K562 (cell line): ENCODE results near the gene EPB41L4B. TPM values are rescaled to one million over a fixed set of nuclear protein-coding genes. Genes with fewer than 3 reads are reported as not detected.

Source experiments
- ATAC-seq: fragments of 200-7000 bp; cut with Tn5 transposase; 3 replicates; pipeline ENCODE4 v1.9.1; 2020; ENCODE audit warnings: moderate library complexity
- BruUV-seq: library from RNA; stranded (reverse); fragments of 400-500 nt; replicated peaks from 2 replicates; lab custom pipeline; 2021; lab: Mats Ljungman, UMichigan
- CTCF ChIA-PET: fragments of 300-600 bp; formaldehyde crosslinking; extraction: SDS; loops from one replicate; lab custom pipeline; 2021; ENCODE audit warnings: low intra/inter-chr PET ratio; lab: Yijun Ruan, JAX
- POLR2A ChIA-PET: fragments of 300-600, 350-650 bp; sonication (Branson Sonifier 250); formaldehyde crosslinking; extraction: SDS; loops from one replicate; lab custom pipeline; 2021; ENCODE audit warnings: antibody characterized with exemption, inconsistent platforms; lab: Yijun Ruan, JAX
- DNase-seq, 4 experiments: peaks; one replicate each; pipeline versions ENCODE4 v3.0.0 to v3.0.0-alpha.2; 2011 to 2018; ENCODE audit warnings: low spot score in 3 of 4, mixed read lengths in 3 of 4; ENCODE audit errors: extremely low read depth in 1 of 4
- FAIRE-seq: peaks from 2 replicates; lab custom pipeline; 2011; peaks lifted over from hg19 to GRCh38; lab: Jason Lieb, UNC
- H2AFZ ChIP-seq: 2 replicates; pipeline ENCODE4 v1.6.0; 2011; ENCODE audit warnings: low read depth, low read length, control low read depth, inconsistent platforms
- H3K27ac ChIP-seq: fragments of 200-600 bp; 3 replicates; pipeline ENCODE4 v1.8.0; 2011; ENCODE audit warnings: low read depth, mild to moderate bottlenecking, control low read depth, inconsistent platforms, low read length, moderate library complexity, mixed read lengths; ENCODE audit errors: extremely low read depth
- H3K27me3 ChIP-seq, 2 experiments: fragments of 300-600 bp in 1 of 2; 2 replicates in 1 of 2; 3 replicates in 1 of 2; pipeline versions ENCODE4 v1.6.0 to v1.8.0; 2011; ENCODE audit warnings: inconsistent platforms in 2 of 2, low read length in 2 of 2, mild to moderate bottlenecking in 1 of 2, mixed read lengths in 1 of 2, moderate library complexity in 1 of 2; ENCODE audit not compliant: control insufficient read depth in 2 of 2, insufficient read depth in 2 of 2
- H3K36me3 ChIP-seq: fragments of 300-600 bp; 3 replicates; pipeline ENCODE4 v1.8.0; 2011; ENCODE audit warnings: mild to moderate bottlenecking, low read length, inconsistent platforms; ENCODE audit not compliant: control insufficient read depth, insufficient read depth
- H3K4me1 ChIP-seq, 2 experiments: fragments of 200-600 bp in 1 of 2; replicated peaks in 1 of 2; 2 replicates in 1 of 2; 3 replicates in 1 of 2; pipeline versions ENCODE4 v1.5.1 to v1.8.0; 2011; ENCODE audit warnings: inconsistent platforms in 2 of 2, low read length in 2 of 2, mild to moderate bottlenecking in 1 of 2, mixed read lengths in 1 of 2, moderate library complexity in 1 of 2; ENCODE audit not compliant: control insufficient read depth in 2 of 2, insufficient read depth in 2 of 2
- H3K4me2 ChIP-seq: 2 replicates; pipeline ENCODE4 v1.6.1; 2011; ENCODE audit warnings: low read length, control low read depth, inconsistent platforms, mixed read lengths; ENCODE audit not compliant: insufficient read depth
- H3K4me3 ChIP-seq: fragments of 200-600 bp; sonication (generic), shearing (Covaris generic); 2 replicates; pipeline ENCODE4 v1.5.1; 2016; ENCODE audit warnings: control low read depth, inconsistent platforms
- H3K79me2 ChIP-seq: fragments of 200-600 bp; 3 replicates; pipeline ENCODE4 v1.8.0; 2011; ENCODE audit warnings: low read length, inconsistent platforms; ENCODE audit not compliant: control insufficient read depth, insufficient read depth
- H3K9ac ChIP-seq, 2 experiments: 2 replicates each; pipeline versions ENCODE4 v1.6.0 to v1.6.1; 2011; ENCODE audit warnings: low read depth in 2 of 2, low read length in 2 of 2, control low read depth in 1 of 2, inconsistent platforms in 1 of 2, mild to moderate bottlenecking in 1 of 2, mixed read lengths in 1 of 2; ENCODE audit not compliant: insufficient read depth in 1 of 2
- H3K9me1 ChIP-seq: one replicate; pipeline ENCODE4 v1.6.0; 2011; ENCODE audit warnings: inconsistent platforms, mild to moderate bottlenecking, low read length, moderate library complexity; ENCODE audit not compliant: control insufficient read depth, insufficient read depth
- H3K9me3 ChIP-seq: replicated peaks from 2 replicates; pipeline ENCODE4 v1.5.1; 2011; ENCODE audit warnings: low read depth, low read length, inconsistent platforms; ENCODE audit not compliant: control insufficient read depth, insufficient read depth
- H4K20me1 ChIP-seq: replicated peaks from 2 replicates; pipeline ENCODE4 v1.6.1; 2011; ENCODE audit warnings: low read length, inconsistent platforms, mixed read lengths; ENCODE audit not compliant: control insufficient read depth, insufficient read depth
- CBFA2T2 ChIP-seq: fragments of 450-650 bp; conservative IDR thresholded peaks from 2 replicates; pipeline ENCODE4 v1.6.1; 2017; ENCODE audit warnings: mild to moderate bottlenecking
- MAFK ChIP-seq: IDR thresholded peaks from 2 replicates; pipeline ENCODE4 v1.6.1; 2011; ENCODE audit warnings: low read length, improper control_type of control experiment
- NCOA1 ChIP-seq: fragments of 450-650 bp; IDR thresholded peaks from 2 replicates; pipeline ENCODE4 v1.6.1; 2016; ENCODE audit warnings: low read depth
- RBBP5 ChIP-seq: fragments of 200-600 bp; sonication (generic); IDR thresholded peaks from 2 replicates; pipeline ENCODE4 v1.6.1; 2012; ENCODE audit warnings: borderline replicate concordance, mild to moderate bottlenecking, low read length, control low read depth, inconsistent platforms; ENCODE audit not compliant: insufficient read depth, poor library complexity, severe bottlenecking
- SRSF9 ChIP-seq: fragments of 200-400 bp; formaldehyde crosslinking; IDR thresholded peaks from 2 replicates; pipeline ENCODE4 v1.6.1; 2017; ENCODE audit warnings: low read depth, low read length, borderline replicate concordance
- STAG1 ChIP-seq: sonication (generic); formaldehyde crosslinking; IDR thresholded peaks from 2 replicates; pipeline ENCODE4 v1.5.0; 2020; ENCODE audit warnings: missing genetic modification reagents, borderline replicate concordance
- U2AF1 ChIP-seq: fragments of 200-400 bp; formaldehyde crosslinking; optimal IDR thresholded peaks from 2 replicates; pipeline ENCODE3; 2017; ENCODE audit warnings: mild to moderate bottlenecking, low read depth, low read length, moderate library complexity
- ZNF41 ChIP-seq: fragments of 250-450 bp; sonication (Bioruptor Pico); conservative IDR thresholded peaks from 2 replicates; pipeline ENCODE4 v1.4.0; 2020; ENCODE audit warnings: mild to moderate bottlenecking
- WGBS: fragments of 100-300 bp; shearing (Covaris generic); methylation state at CpG from one replicate; pipeline ENCODE4 v1.1.6; 2016; ENCODE audit warnings: low coverage, mixed read lengths; ENCODE audit not compliant: insufficient coverage; ENCODE audit errors: missing lambda C conversion rate; 5-methylcytosine and 5-hydroxymethylcytosine counted together
- in situ Hi-C: fragments of 300-500 bp; cut with MboI; formaldehyde crosslinking; loops from 4 replicates; pipeline ENCODE4 v1.15.0; 2018; ENCODE audit warnings: inconsistent platforms, mixed read lengths
- intact Hi-C: fragments of 100-400 bp; cut with micrococcal nuclease; formaldehyde crosslinking; loops from 2 replicates; pipeline ENCODE4 v1.14.2; 2022
- polyA plus RNA-seq, 8 experiments: library from polyadenylated mRNA; depleted of rRNA in 4 of 8; stranded (reverse) in 5 of 8; unstranded in 3 of 8; fragments of >200 nt; fragmentation: Nextera tagmentation in 2 of 8; fragmentation: Illumina TruSeq in 1 of 8; extraction: Ambion mirVana in 2 of 8; extraction: Trizol in 1 of 8; gene quantifications; 2 replicates each; pipeline versions ENCODE4 v1.2.1 to v1.2.3, GENCODE V29; 2011 to 2014; ENCODE audit warnings: inconsistent platforms in 1 of 8, missing spikeins in 1 of 8
- total RNA-seq, 7 experiments: library from RNA; depleted of rRNA in 6 of 7; stranded (reverse); fragments of >200 nt in 6 of 7; fragmentation: Illumina TruSeq in 2 of 7; extraction: Trizol in 2 of 7; gene quantifications; 2 replicates each; pipeline versions ENCODE4 v1.2.1 to v1.2.3, GENCODE V29; 2011 to 2021; ENCODE audit warnings: low replicate concordance in 1 of 7
- TF ChIP-seq, protein P1 (sequence below): fragments of 150-350 bp; IDR thresholded peaks from 2 replicates; pipeline ENCODE4 v1.6.1; 2014; ENCODE audit warnings: low read depth, mild to moderate bottlenecking, low read length, borderline replicate concordance
- TF ChIP-seq, protein P2 (sequence below): sonication (generic); formaldehyde crosslinking; IDR thresholded peaks from 2 replicates; pipeline ENCODE4 v1.8.0; 2023; ENCODE audit warnings: mild to moderate bottlenecking, missing genetic modification reagents
- TF ChIP-seq, protein P3 (sequence below), 2 experiments: fragments of 450-650 bp; IDR thresholded peaks; 2 replicates each; pipeline ENCODE4 v1.6.1; 2018; ENCODE audit warnings: mild to moderate bottlenecking in 2 of 2, low read depth in 1 of 2; ENCODE audit not compliant: partially characterized antibody in 2 of 2

Gene EPB41L4B
- total and polyA plus RNA-seq, 9 of the 15 experiments (the other 6 are each of a cell fraction or from before 2014, with no cell fraction given): 0.09 to 0.38 (median 0.21) TPM

DNA sequence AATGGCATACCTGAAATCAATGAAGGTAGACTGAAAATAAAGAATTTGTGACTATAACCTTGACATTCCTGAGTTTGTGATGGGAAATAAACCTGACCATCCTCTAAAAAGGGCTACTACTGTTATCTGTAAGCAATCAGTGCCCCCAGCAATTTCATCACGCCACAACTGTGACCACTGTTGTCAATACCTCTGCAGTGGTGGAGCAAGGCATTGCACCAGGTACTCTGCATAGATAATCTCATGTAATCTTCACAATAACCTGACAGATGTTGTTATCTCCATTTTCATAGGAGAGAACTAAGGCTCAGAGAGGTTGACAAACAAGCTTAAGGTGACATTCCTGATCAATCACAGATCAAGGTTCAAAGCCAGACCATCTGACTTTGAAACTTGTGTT lies 115.3 kb downstream of the EPB41L4B start:
- intact Hi-C loops: no loop called here
- no peaks in the 10 kb centered on the region for H3K79me2 ChIP-seq
- H3K9me1 ChIP-seq: no peaks in the 10 kb centered on the region
- H3K27ac ChIP-seq: no peak overlapping the region
- DNase-seq (no peak), ATAC-seq (no peak), FAIRE-seq (no peak)
- H2AFZ ChIP-seq: no peak overlapping the region
- peaks cover 14 to 17% of the 10 kb centered on the region in 2 experiments for H3K27me3 ChIP-seq
- 0 out of 2 replicates have a peak, but pooled peaks cover 1% of the 10 kb centered on the region for H3K9me3 ChIP-seq
- no peaks in the 10 kb centered on the region for H4K20me1 ChIP-seq
- no peak overlapping the region for H3K4me2 ChIP-seq
- no TSS peak for BruUV-seq
- H3K36me3 ChIP-seq: no peaks in the 10 kb centered on the region
- ChIA-PET POLR2A (interaction anchor here (0.6 kb wide), 1 partner anchor 15 kb away, joined by 3 read pairs; no protein-coding TSS in a partner anchor), CTCF (no interaction called here)
- H3K4me1 ChIP-seq: no peaks in the 10 kb centered on the region
- 0% methylated on average over 1 of the region's 1 CpG for WGBS
- H3K9ac ChIP-seq: no peak overlapping the region
- H3K4me3 ChIP-seq: no peak overlapping the region
- in situ Hi-C loops: no loop called here
- TF ChIP-seq, protein P1, sequence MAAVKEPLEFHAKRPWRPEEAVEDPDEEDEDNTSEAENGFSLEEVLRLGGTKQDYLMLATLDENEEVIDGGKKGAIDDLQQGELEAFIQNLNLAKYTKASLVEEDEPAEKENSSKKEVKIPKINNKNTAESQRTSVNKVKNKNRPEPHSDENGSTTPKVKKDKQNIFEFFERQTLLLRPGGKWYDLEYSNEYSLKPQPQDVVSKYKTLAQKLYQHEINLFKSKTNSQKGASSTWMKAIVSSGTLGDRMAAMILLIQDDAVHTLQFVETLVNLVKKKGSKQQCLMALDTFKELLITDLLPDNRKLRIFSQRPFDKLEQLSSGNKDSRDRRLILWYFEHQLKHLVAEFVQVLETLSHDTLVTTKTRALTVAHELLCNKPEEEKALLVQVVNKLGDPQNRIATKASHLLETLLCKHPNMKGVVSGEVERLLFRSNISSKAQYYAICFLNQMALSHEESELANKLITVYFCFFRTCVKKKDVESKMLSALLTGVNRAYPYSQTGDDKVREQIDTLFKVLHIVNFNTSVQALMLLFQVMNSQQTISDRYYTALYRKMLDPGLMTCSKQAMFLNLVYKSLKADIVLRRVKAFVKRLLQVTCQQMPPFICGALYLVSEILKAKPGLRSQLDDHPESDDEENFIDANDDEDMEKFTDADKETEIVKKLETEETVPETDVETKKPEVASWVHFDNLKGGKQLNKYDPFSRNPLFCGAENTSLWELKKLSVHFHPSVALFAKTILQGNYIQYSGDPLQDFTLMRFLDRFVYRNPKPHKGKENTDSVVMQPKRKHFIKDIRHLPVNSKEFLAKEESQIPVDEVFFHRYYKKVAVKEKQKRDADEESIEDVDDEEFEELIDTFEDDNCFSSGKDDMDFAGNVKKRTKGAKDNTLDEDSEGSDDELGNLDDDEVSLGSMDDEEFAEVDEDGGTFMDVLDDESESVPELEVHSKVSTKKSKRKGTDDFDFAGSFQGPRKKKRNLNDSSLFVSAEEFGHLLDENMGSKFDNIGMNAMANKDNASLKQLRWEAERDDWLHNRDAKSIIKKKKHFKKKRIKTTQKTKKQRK: no peak
- TF ChIP-seq SRSF9: no peak
- no peak for TF ChIP-seq U2AF1
- TF ChIP-seq, protein P2, sequence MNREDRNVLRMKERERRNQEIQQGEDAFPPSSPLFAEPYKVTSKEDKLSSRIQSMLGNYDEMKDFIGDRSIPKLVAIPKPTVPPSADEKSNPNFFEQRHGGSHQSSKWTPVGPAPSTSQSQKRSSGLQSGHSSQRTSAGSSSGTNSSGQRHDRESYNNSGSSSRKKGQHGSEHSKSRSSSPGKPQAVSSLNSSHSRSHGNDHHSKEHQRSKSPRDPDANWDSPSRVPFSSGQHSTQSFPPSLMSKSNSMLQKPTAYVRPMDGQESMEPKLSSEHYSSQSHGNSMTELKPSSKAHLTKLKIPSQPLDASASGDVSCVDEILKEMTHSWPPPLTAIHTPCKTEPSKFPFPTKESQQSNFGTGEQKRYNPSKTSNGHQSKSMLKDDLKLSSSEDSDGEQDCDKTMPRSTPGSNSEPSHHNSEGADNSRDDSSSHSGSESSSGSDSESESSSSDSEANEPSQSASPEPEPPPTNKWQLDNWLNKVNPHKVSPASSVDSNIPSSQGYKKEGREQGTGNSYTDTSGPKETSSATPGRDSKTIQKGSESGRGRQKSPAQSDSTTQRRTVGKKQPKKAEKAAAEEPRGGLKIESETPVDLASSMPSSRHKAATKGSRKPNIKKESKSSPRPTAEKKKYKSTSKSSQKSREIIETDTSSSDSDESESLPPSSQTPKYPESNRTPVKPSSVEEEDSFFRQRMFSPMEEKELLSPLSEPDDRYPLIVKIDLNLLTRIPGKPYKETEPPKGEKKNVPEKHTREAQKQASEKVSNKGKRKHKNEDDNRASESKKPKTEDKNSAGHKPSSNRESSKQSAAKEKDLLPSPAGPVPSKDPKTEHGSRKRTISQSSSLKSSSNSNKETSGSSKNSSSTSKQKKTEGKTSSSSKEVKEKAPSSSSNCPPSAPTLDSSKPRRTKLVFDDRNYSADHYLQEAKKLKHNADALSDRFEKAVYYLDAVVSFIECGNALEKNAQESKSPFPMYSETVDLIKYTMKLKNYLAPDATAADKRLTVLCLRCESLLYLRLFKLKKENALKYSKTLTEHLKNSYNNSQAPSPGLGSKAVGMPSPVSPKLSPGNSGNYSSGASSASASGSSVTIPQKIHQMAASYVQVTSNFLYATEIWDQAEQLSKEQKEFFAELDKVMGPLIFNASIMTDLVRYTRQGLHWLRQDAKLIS (CRISPR knock-in tag): no peak
- TF ChIP-seq RBBP5: no peak
- no peak for TF ChIP-seq ZNF41 (CRISPR knock-in tag)
- no peak for TF ChIP-seq STAG1 (CRISPR knock-in tag)
- no peak for TF ChIP-seq CBFA2T2
- TF ChIP-seq, protein P3, sequence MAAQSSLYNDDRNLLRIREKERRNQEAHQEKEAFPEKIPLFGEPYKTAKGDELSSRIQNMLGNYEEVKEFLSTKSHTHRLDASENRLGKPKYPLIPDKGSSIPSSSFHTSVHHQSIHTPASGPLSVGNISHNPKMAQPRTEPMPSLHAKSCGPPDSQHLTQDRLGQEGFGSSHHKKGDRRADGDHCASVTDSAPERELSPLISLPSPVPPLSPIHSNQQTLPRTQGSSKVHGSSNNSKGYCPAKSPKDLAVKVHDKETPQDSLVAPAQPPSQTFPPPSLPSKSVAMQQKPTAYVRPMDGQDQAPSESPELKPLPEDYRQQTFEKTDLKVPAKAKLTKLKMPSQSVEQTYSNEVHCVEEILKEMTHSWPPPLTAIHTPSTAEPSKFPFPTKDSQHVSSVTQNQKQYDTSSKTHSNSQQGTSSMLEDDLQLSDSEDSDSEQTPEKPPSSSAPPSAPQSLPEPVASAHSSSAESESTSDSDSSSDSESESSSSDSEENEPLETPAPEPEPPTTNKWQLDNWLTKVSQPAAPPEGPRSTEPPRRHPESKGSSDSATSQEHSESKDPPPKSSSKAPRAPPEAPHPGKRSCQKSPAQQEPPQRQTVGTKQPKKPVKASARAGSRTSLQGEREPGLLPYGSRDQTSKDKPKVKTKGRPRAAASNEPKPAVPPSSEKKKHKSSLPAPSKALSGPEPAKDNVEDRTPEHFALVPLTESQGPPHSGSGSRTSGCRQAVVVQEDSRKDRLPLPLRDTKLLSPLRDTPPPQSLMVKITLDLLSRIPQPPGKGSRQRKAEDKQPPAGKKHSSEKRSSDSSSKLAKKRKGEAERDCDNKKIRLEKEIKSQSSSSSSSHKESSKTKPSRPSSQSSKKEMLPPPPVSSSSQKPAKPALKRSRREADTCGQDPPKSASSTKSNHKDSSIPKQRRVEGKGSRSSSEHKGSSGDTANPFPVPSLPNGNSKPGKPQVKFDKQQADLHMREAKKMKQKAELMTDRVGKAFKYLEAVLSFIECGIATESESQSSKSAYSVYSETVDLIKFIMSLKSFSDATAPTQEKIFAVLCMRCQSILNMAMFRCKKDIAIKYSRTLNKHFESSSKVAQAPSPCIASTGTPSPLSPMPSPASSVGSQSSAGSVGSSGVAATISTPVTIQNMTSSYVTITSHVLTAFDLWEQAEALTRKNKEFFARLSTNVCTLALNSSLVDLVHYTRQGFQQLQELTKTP (IDR thresholded peaks at IDR 0.05; ENCODE audit: low read depth in 1 of 2, partially characterized antibody in 2 of 2): no peak
- TF ChIP-seq NCOA1: no peak
- TF ChIP-seq MAFK: no peak
